ENCODE measurements around the gene CUL4A. TPM values are rescaled to one million over a fixed set of nuclear protein-coding genes. Genes with fewer than 3 reads are reported as not detected.

CUL4A gene
- total and polyA plus RNA-seq, 2 experiments from 2014 or later, result 67.5 to 195 TPM

DNA sequence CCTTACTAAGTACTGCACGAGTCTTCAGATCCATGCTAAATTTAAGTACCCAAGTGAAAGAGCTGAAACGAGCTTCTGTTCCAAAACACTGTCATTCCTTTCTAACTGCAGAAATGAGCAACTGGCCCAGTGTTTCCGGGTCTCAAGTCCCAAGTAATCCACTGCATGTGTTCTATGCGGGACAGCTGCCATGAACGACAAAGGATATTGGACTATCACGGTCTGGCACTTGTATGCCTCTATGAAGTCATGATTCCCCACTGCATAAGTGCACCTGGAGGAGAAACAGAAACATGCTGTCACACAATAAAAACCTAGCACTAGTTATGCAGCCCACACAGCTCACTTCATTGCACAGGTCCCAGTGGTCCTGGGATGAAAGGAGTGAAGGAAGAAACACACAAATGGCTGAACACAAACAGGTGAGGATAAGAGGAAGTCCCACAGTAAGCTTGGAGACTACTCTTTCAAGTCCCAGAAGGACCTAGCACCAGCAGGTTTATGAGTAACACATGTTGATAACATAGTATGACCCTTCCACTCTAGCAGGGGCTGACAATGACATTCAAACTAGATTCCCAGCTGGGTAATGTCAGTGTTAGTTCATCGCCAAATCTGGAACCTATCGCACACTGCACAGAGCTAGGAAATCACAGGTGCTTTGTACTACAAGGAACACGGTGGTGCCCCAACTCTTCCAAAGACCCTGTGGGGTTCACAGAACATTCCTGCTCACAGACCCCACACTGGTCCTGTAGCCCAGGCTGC lies 12.3 kb upstream of the CUL4A start:
- Mint-ChIP-seq H3K27ac (no peak overlapping the region), H3K9me3 (no peaks in the 10 kb centered on the region), H3K4me1 (no peaks in the 10 kb centered on the region), H3K4me3 (no peak overlapping the region), H3K36me3 (ENCODE audit: low read depth) (peaks cover 75% of the 10 kb centered on the region), H3K27me3 (ENCODE audit: insufficient read depth, low read depth, poor library complexity) (no peaks in the 10 kb centered on the region)
- Histone ChIP-seq H3K27ac (ENCODE audit: low read depth) (no peak overlapping the region), H2AFZ (no peak overlapping the region), H3K4me1 (ENCODE audit: insufficient read depth) (no peaks in the 10 kb centered on the region), H3F3A (replicated peaks; ENCODE audit: low read depth) (no peaks in the 10 kb centered on the region), H3K9me2 (ENCODE audit: insufficient read depth) (no peaks in the 10 kb centered on the region), H3K36me3 (ENCODE audit: insufficient read depth) (peaks cover 45% of the 10 kb centered on the region), H3K4me2 (no peak overlapping the region), H3K4me3 (no peak overlapping the region), H3K79me2 (replicated peaks; ENCODE audit: insufficient read depth) (peaks cover 41% of the 10 kb centered on the region), H4K20me1 (replicated peaks; ENCODE audit: insufficient read depth) (peaks cover 44% of the 10 kb centered on the region), H3K27me3 (ENCODE audit: insufficient read depth) (no peaks in the 10 kb centered on the region)
- DNase-seq (ENCODE audit: low spot score) (no peak), ATAC-seq (no peak)
- no peak for TF ChIP-seq CREB1 (CRISPR knock-in tag; IDR thresholded peaks at IDR 0.05; ENCODE audit: low read depth)
- TF ChIP-seq, protein P1, sequence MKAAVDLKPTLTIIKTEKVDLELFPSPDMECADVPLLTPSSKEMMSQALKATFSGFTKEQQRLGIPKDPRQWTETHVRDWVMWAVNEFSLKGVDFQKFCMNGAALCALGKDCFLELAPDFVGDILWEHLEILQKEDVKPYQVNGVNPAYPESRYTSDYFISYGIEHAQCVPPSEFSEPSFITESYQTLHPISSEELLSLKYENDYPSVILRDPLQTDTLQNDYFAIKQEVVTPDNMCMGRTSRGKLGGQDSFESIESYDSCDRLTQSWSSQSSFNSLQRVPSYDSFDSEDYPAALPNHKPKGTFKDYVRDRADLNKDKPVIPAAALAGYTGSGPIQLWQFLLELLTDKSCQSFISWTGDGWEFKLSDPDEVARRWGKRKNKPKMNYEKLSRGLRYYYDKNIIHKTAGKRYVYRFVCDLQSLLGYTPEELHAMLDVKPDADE (IDR thresholded peaks at IDR 0.05), result no peak
- TF ChIP-seq EZH2phosphoT487 (IDR thresholded peaks at IDR 0.05; ENCODE audit: unreplicated experiment), result no peak
- TF ChIP-seq, protein P2, sequence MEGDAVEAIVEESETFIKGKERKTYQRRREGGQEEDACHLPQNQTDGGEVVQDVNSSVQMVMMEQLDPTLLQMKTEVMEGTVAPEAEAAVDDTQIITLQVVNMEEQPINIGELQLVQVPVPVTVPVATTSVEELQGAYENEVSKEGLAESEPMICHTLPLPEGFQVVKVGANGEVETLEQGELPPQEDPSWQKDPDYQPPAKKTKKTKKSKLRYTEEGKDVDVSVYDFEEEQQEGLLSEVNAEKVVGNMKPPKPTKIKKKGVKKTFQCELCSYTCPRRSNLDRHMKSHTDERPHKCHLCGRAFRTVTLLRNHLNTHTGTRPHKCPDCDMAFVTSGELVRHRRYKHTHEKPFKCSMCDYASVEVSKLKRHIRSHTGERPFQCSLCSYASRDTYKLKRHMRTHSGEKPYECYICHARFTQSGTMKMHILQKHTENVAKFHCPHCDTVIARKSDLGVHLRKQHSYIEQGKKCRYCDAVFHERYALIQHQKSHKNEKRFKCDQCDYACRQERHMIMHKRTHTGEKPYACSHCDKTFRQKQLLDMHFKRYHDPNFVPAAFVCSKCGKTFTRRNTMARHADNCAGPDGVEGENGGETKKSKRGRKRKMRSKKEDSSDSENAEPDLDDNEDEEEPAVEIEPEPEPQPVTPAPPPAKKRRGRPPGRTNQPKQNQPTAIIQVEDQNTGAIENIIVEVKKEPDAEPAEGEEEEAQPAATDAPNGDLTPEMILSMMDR (conservative IDR thresholded peaks at IDR 0.05; ENCODE audit: low read depth in 2 of 2), result no peak
- TF ChIP-seq JUNB (IDR thresholded peaks at IDR 0.05; ENCODE audit: unreplicated experiment), result no peak
- TF ChIP-seq, protein P3, sequence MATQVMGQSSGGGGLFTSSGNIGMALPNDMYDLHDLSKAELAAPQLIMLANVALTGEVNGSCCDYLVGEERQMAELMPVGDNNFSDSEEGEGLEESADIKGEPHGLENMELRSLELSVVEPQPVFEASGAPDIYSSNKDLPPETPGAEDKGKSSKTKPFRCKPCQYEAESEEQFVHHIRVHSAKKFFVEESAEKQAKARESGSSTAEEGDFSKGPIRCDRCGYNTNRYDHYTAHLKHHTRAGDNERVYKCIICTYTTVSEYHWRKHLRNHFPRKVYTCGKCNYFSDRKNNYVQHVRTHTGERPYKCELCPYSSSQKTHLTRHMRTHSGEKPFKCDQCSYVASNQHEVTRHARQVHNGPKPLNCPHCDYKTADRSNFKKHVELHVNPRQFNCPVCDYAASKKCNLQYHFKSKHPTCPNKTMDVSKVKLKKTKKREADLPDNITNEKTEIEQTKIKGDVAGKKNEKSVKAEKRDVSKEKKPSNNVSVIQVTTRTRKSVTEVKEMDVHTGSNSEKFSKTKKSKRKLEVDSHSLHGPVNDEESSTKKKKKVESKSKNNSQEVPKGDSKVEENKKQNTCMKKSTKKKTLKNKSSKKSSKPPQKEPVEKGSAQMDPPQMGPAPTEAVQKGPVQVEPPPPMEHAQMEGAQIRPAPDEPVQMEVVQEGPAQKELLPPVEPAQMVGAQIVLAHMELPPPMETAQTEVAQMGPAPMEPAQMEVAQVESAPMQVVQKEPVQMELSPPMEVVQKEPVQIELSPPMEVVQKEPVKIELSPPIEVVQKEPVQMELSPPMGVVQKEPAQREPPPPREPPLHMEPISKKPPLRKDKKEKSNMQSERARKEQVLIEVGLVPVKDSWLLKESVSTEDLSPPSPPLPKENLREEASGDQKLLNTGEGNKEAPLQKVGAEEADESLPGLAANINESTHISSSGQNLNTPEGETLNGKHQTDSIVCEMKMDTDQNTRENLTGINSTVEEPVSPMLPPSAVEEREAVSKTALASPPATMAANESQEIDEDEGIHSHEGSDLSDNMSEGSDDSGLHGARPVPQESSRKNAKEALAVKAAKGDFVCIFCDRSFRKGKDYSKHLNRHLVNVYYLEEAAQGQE (IDR thresholded peaks at IDR 0.05; ENCODE audit: unreplicated experiment), result no peak
- TF ChIP-seq, protein P4, sequence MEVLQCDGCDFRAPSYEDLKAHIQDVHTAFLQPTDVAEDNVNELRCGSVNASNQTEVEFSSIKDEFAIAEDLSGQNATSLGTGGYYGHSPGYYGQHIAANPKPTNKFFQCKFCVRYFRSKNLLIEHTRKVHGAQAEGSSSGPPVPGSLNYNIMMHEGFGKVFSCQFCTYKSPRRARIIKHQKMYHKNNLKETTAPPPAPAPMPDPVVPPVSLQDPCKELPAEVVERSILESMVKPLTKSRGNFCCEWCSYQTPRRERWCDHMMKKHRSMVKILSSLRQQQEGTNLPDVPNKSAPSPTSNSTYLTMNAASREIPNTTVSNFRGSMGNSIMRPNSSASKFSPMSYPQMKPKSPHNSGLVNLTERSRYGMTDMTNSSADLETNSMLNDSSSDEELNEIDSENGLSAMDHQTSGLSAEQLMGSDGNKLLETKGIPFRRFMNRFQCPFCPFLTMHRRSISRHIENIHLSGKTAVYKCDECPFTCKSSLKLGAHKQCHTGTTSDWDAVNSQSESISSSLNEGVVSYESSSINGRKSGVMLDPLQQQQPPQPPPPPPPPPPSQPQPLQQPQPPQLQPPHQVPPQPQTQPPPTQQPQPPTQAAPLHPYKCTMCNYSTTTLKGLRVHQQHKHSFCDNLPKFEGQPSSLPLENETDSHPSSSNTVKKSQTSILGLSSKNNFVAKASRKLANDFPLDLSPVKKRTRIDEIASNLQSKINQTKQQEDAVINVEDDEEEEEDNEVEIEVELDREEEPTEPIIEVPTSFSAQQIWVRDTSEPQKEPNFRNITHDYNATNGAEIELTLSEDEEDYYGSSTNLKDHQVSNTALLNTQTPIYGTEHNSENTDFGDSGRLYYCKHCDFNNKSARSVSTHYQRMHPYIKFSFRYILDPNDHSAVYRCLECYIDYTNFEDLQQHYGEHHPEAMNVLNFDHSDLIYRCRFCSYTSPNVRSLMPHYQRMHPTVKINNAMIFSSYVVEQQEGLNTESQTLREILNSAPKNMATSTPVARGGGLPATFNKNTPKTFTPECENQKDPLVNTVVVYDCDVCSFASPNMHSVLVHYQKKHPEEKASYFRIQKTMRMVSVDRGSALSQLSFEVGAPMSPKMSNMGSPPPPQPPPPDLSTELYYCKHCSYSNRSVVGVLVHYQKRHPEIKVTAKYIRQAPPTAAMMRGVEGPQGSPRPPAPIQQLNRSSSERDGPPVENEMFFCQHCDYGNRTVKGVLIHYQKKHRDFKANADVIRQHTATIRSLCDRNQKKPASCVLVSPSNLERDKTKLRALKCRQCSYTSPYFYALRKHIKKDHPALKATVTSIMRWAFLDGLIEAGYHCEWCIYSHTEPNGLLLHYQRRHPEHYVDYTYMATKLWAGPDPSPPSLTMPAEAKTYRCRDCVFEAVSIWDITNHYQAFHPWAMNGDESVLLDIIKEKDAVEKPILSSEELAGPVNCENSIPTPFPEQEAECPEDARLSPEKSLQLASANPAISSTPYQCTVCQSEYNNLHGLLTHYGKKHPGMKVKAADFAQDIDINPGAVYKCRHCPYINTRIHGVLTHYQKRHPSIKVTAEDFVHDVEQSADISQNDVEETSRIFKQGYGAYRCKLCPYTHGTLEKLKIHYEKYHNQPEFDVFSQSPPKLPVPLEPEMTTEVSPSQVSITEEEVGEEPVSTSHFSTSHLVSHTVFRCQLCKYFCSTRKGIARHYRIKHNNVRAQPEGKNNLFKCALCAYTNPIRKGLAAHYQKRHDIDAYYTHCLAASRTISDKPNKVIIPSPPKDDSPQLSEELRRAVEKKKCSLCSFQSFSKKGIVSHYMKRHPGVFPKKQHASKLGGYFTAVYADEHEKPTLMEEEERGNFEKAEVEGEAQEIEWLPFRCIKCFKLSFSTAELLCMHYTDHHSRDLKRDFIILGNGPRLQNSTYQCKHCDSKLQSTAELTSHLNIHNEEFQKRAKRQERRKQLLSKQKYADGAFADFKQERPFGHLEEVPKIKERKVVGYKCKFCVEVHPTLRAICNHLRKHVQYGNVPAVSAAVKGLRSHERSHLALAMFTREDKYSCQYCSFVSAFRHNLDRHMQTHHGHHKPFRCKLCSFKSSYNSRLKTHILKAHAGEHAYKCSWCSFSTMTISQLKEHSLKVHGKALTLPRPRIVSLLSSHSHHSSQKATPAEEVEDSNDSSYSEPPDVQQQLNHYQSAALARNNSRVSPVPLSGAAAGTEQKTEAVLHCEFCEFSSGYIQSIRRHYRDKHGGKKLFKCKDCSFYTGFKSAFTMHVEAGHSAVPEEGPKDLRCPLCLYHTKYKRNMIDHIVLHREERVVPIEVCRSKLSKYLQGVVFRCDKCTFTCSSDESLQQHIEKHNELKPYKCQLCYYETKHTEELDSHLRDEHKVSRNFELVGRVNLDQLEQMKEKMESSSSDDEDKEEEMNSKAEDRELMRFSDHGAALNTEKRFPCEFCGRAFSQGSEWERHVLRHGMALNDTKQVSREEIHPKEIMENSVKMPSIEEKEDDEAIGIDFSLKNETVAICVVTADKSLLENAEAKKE (CRISPR knock-in tag; IDR thresholded peaks at IDR 0.05), result no peak
- no peak for TF ChIP-seq POLR2AphosphoS5 (IDR thresholded peaks at IDR 0.05; ENCODE audit: low read depth)
